ENCODE results near the gene USHBP1. TPM values are rescaled to one million over a fixed set of nuclear protein-coding genes. Genes with fewer than 3 reads are reported as not detected.

Gene USHBP1
- total and polyA plus RNA-seq, 9 donors: 1.1 to 8.9 (median 2.0) TPM

DNA sequence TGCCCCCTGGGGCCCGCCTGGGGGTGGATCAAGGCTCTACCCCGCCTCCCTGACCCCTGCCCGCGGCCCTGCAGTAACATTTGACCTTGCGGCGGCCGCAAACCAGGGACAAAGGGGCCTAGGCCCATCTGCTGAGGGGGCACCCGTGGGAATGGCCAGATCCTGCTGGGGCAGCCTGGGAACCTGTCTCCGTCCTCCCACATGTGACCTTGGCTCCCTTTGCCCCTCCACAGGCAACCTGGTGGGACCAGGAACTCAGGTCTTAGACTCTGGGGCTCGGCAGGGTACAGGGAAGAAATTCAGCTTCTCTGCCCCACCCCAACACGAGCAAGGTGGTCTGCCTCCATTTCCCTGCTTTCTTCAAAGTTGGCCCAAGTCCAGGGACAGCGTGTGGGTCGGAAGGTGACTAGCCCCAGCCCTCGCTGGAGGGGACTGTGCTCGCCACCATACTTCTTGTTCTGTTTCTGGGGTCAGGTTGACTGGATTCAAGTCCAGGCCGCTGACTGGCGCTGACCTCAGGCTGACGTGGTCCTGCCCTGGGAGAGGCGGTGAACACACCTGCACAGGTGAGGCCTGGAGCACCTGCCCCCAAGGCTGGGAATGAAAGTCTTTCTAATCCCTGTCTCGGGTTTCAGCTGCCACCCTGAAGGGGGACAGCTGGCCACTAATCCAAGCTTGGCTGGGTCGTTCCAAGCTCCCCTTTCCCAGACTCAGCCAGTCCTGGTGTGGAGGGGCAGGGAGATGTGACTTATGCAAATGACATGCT, 16.4 kb downstream of the USHBP1 start:
- no peak overlapping the region for H3K27ac ChIP-seq
- peak in 2 of 5 donors; percentile 49 to 59 for DNase-seq
- intact Hi-C loops (cut with DNase I): no loop called here

DNA sequence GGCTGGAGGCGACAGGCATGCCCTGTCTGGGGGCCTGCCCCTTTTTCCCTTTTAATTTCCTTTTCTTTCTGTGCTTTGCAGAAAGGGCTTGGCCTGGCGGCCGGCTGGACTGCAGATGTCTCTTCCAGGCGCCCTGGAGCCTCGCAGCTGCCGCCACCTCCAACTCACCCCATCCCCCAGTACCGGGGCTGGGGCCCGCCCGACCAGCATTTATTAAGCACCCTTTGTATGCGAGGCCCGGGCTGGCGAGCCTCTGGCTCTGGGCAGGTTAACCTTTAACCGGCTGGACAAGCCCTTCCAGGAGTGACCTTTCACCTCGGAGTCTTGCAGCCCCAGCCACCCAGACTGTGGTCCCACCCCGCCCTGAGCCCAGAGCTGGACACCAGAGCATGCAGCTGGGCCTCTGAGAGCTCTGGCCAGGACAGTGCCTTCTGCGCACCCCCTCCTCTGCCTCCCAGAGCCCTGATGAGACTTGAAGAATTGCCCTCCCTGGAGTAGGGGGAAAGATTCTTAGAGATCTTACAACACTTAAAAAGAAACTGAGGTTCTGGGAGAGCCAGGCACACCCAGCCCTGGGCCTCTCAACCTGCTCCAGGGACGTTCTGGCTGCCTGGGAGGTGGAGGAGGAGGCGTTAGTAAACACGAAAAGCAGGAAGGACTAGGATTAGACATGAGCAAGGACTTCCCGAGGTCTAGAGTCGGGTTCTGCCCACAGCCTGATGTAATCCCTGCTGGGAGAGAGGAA, 17.7 kb downstream of the USHBP1 start:
- peaks cover 4% of the 10 kb centered on the region for H3K4me1 ChIP-seq (ENCODE audit: insufficient read depth)
- peak in 1 of 5 donors; percentile 48 for DNase-seq
- TF ChIP-seq POLR2A (IDR thresholded peaks at IDR 0.05): no peak
- TF ChIP-seq, protein P1, sequence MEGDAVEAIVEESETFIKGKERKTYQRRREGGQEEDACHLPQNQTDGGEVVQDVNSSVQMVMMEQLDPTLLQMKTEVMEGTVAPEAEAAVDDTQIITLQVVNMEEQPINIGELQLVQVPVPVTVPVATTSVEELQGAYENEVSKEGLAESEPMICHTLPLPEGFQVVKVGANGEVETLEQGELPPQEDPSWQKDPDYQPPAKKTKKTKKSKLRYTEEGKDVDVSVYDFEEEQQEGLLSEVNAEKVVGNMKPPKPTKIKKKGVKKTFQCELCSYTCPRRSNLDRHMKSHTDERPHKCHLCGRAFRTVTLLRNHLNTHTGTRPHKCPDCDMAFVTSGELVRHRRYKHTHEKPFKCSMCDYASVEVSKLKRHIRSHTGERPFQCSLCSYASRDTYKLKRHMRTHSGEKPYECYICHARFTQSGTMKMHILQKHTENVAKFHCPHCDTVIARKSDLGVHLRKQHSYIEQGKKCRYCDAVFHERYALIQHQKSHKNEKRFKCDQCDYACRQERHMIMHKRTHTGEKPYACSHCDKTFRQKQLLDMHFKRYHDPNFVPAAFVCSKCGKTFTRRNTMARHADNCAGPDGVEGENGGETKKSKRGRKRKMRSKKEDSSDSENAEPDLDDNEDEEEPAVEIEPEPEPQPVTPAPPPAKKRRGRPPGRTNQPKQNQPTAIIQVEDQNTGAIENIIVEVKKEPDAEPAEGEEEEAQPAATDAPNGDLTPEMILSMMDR (IDR thresholded peaks at IDR 0.05): no peak
- TF ChIP-seq EP300 (IDR thresholded peaks at IDR 0.05): no peak

More for the DNA sequence above, 16.4 kb downstream of the USHBP1 start:
- peaks cover 4% of the 10 kb centered on the region for H3K4me1 ChIP-seq (ENCODE audit: insufficient read depth)
- no peaks in the 10 kb centered on the region for H3K9me3 ChIP-seq
- TF ChIP-seq EP300 (IDR thresholded peaks at IDR 0.05): no peak
- no peak for TF ChIP-seq POLR2A (IDR thresholded peaks at IDR 0.05)
- TF ChIP-seq, protein P1 (IDR thresholded peaks at IDR 0.05): no peak
- no peaks in the 10 kb centered on the region for H3K27me3 ChIP-seq
- no peaks in the 10 kb centered on the region for H3K36me3 ChIP-seq
- no peak overlapping the region for H3K4me3 ChIP-seq
- 62 to 68% (median 63%) methylated on average over 21 of the region's 21 CpGs for WGBS, 3 donors

GRCh38 chr19:17245535-17245984, 19.0 kb downstream of the USHBP1 start, which contains the start of gene NR2F6:
NR2F6 (minus strand) TSS chr19:17245919; CDS start chr19:17245220, 699 bp downstream.
- peak in 1 of 5 donors; percentile 35 for DNase-seq
- Histone ChIP-seq H3K4me1 (ENCODE audit: insufficient read depth) (peaks cover 4% of the 10 kb centered on the region), H3K27ac (peak within 1 kb of the TSS; percentile 44 to 66), H3K36me3 (no peaks in the 10 kb centered on the region), H3K4me3 (peak within 1 kb of the TSS; percentile 87), H3K27me3 (no peaks in the 10 kb centered on the region), H3K9me3 (no peaks in the 10 kb centered on the region)
- TF ChIP-seq, protein P1 (IDR thresholded peaks at IDR 0.05): no peak
- TF ChIP-seq POLR2A (IDR thresholded peaks at IDR 0.05): no peak
- no peak for TF ChIP-seq EP300 (IDR thresholded peaks at IDR 0.05)
- WGBS, 3 donors: 0 to 2% (median 1%) methylated on average over 3 to 67 of the region's 72 CpGs
- intact Hi-C loops (cut with DNase I): no loop called here

More for the DNA sequence above, 17.7 kb downstream of the USHBP1 start:
- Histone ChIP-seq H3K36me3 (no peaks in the 10 kb centered on the region), H3K9me3 (no peaks in the 10 kb centered on the region), H3K4me3 (peak overlapping the region; percentile 87), H3K27me3 (no peaks in the 10 kb centered on the region), H3K27ac (peak overlapping the region; percentile 44 to 66)
- intact Hi-C loops (cut with DNase I): no loop called here
- WGBS, 3 donors: 19 to 22% (median 20%) methylated on average over 21 of the region's 21 CpGs

DNA sequence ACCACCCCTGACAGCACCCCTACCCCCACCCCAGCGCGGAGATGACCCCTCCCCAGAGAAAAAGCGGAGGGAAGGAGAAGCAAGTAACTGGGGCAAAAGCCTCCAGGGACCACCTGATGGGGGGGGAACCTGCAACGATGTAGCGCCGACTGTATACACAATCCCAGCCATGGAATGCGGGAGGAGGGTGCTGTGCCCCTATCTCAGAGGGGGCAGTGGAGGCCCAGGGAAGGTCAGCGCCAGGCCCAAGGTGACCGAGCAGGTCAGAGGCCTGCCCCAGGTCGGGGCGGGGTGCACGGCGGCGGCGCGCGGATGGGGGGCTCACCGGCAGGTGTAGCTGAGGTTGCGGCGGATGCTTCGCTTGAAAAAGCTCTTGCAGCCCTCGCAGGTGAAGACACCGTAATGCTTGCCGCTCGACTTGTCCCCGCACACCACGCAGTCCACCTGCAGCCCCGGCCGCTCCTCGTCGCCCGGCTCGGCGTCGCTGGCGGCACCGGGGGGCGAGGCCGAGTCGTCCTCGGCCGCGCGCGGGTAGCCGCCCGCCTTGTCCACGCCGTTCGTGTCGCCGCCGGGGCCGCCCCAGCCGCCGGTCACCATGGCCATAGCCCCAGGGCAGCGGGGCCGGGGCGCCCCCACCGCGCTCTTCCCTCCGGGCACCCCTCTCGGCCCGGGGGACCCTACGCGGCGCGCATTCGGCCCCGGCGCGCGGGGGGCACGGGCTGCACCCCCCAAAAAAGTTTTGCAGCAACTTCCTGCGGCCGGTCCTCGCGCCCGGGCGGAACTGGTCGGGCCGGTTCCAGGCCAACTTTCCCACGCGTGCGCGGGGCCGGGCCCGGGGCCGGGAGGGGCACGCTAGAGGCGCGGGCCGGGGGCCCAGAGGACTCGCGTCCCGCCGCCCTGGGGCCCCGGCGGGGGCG, 19.7 kb downstream of the USHBP1 start:
- Histone ChIP-seq H3K4me3 (peak overlapping the region; percentile 87), H3K27me3 (no peaks in the 10 kb centered on the region), H3K4me1 (ENCODE audit: insufficient read depth) (peaks cover 4% of the 10 kb centered on the region), H3K9me3 (no peaks in the 10 kb centered on the region), H3K27ac (peak overlapping the region; percentile 19 to 46), H3K36me3 (no peaks in the 10 kb centered on the region)
- intact Hi-C loops (cut with DNase I): no loop called here
- peak; percentile 46 to 72 (median 59) for DNase-seq
- TF ChIP-seq POLR2A (IDR thresholded peaks at IDR 0.05): no peak
- TF ChIP-seq, protein P1 (IDR thresholded peaks at IDR 0.05): no peak
- TF ChIP-seq EP300 (IDR thresholded peaks at IDR 0.05): no peak
- 0 to 1% (median 1%) methylated on average over 9 to 100 of the region's 100 CpGs for WGBS, 3 donors
